Stomach (tissue), 4 donors: Measurements from ENCODE around the gene EIF3L.

Experiments used
- CTCF ChIP-seq, 7 experiments: fragments of 450-650 bp in 4 of 7; fragments of 200-600 bp in 3 of 7; sonication (generic) in 3 of 7; IDR thresholded peaks; one replicate each; pipeline ENCODE4 v1.5.1; 2016 to 2019; ENCODE audit warnings: antibody characterized with exemption in 7 of 7, control low read depth in 2 of 7, mild to moderate bottlenecking in 1 of 7
- POLR2AphosphoS5 ChIP-seq, 3 donors: sonication (generic); formaldehyde crosslinking; IDR thresholded peaks; one replicate each; pipeline ENCODE4 v1.6.1; 2016; ENCODE audit warnings: antibody characterized with exemption in 3 of 3

DNA sequence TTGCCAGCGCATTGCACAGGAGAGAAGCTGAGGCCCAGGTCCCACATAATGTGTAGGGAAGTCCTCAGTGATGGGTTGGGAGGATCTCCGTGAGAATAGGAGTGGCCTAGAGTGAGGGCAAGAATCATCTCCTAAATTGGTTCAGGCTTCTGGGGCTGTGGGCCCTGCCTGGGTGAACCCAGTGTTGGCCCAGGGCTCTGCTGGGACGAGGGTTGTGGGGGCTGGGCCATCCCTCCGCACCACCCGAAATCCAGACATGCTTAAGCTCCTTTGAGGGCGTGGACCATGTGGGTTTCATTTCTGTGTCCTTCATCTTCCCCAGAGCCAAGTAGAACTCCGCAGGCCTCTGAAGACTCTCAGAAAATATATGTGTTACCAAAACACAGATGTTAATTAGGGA lies 60.5 kb downstream of the EIF3L start:
- TF ChIP-seq POLR2AphosphoS5 (IDR thresholded peaks at IDR 0.05): no peak
- no peak for TF ChIP-seq CTCF (IDR thresholded peaks at IDR 0.05)
